HG03039 (cell line): ENCODE results near the gene TAF4.
"Not testable (repeated sequence)": the region's sequence is repeated elsewhere in the genome, so short reads cannot be mapped to it uniquely, and the experiment has no call there.

ENCODE experiments used
- ATAC-seq: cut with Tn5 transposase; IDR thresholded peaks from one replicate; pipeline ENCODE4 v1.9.1; 2021; ENCODE audit warnings: mild to moderate bottlenecking, moderate library complexity; ENCODE audit not compliant: unreplicated experiment

TAF4 gene

GRCh38 chr20:61980647-61981583, 84.8 kb downstream of the TAF4 start:
- ATAC-seq: no peak

- no peak for ATAC-seq
Measured at GRCh38 chr20:61979701-61980635, 85.7 kb downstream of the TAF4 start.

DNA sequence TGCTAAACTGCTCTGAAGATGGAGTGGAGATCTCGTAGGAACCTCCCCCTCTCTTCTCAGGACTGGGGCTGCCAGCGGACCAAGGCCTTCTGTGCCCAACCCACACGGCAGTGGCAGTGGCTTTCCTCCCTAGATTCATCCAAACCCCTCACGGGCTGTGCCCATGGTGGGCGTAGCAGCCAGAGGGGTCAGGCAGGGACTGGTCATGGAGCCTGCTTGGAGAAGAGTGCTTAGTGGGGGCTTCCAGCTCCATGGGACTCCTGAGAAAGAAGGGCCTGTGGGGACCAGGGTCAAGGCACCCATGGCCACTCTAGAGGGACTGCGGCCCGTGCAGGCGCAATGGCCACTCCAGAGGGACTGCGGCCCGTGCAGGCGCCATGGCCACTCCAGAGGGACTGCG, 86.6 kb downstream of the TAF4 start:
- ATAC-seq: no peak

GRCh38 chr20:61978491-61978890, 87.2 kb downstream of the TAF4 start:
- no peak for ATAC-seq

- ATAC-seq: no peak
Measured at GRCh38 chr20:61977419-61977786, 88.3 kb downstream of the TAF4 start.

DNA sequence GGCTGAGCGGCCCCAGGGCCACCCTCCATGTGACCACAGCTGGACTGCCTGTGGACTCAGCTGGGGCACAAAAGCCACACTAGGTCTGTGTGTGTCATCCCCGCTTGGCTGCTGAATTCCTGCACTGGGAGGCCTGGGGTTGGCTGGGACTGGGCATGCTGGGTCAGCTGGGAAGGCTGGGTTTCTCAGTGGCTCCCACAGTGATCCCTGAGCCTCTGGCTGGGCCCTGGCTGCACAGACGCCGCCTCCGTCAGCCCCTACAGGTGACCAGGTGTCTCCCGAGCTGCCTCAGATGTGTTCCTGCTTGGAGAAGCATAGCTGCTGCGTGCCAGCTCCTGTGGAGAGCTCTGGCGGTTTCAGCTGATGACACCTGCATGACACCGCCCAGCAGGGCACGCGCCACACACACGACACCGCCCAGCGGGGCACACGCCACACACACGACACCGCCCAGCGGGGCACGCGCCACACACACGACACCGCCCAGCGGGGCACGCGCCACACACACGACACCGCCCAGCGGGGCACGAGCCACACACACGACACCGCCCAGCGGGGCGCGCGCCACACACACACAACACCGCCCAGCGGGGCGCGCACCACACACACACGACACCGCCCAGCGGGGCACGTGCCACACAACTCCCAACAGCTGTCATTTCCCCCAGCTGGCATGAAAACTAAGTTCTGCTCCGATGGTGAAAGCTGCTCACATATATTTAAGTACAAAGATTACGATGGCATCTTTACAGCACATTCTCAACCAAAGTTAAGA, 88.8 kb downstream of the TAF4 start:
- no peak for ATAC-seq

GRCh38 chr20:61976263-61976643, 89.4 kb downstream of the TAF4 start:
- no peak for ATAC-seq

DNA sequence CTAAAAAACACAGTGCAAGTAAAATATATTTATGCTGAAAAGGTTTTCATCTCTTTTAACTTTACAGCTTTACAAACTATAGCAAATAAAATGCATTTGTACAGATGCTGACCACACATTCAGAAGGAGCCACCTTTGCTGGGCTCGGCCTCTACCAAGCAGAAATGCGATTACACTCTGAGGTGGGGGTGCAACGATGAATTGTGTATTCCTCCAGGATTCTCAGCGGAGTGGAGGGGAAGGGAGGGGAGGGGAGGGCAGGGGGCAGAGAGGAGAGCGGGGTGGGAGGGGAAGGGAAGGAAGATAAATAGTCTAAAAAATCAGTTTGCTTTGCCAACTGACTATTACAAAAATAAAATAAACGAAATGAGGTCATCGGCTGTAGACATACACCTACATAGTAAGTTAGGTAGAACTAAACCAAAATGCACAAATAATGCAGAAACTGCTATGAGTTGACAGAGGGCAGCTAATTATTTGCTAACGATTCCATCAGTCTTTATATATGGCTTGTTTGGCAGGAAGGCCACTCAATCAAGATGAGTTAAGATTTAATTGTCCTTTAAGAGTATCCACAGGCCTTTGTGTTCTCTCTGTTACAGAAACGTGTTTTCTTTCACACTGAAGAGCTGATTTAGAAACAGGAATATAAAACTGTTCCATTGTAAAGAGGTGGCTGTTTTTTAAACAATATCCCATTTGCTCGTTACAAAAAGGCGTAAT, 90.1 kb downstream of the TAF4 start:
- ATAC-seq: no peak

DNA sequence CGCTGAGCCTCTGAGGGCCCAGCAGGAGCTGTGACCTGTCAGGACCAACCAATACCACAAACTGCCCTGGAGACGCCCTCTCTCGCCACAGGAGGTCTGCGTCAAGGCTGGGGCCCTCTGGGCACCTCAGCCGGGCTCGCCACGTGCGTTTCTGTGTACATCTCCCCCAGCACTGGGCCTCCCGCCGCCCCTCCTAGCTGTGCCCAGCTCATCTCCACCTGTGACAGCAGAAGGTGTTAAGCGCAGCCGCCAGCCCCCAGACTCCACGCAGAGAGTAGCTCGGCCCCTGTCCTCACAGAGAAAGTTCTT, 91.4 kb downstream of the TAF4 start:
- no peak for ATAC-seq

- ATAC-seq: no peak
Measured at GRCh38 chr20:61973515-61974356, 91.9 kb downstream of the TAF4 start.

DNA sequence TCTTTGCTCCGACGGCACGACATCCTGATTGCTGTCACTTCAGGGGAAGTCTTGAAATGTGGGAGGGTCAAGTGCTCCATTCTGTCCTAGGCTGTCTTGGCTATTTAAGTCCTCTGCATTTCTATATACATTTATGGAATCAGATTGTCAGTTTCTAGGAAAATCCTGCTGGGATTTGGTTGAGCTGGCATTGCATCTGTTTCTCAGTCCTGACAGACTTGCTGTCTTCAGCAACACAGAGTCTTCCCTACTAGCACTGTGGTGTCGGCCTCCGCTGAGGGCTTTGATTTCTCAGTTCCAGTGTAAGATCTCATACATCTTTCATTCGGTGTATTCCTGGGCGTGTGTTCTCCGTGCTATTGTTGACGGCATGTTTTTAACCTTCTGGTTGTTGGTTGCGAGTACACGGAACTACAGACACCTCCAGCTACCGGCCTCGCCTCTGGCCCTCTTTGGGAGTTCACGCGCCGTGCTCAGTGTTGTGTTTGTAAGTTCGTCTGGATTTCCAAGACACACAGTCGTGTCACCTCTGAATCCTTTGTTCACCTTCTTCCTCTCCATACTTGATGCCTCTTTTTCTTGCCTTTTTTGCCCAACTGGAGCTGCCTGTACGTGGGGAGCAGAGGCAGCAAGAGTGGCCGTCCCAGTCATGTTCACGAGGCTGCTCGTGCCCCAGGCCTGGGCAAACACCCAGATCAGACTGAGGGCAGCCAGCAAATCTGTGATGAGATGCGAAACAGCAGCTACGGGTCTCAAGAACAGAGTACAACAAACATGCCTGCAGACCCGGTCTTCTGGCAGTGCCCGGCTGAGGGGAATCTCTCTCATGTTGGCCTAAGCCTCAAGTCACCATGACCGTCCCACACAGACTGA, 92.8 kb downstream of the TAF4 start:
- ATAC-seq: no peak

GRCh38 chr20:61971595-61971994, 94.1 kb downstream of the TAF4 start:
- ATAC-seq: not testable (repeated sequence)

DNA sequence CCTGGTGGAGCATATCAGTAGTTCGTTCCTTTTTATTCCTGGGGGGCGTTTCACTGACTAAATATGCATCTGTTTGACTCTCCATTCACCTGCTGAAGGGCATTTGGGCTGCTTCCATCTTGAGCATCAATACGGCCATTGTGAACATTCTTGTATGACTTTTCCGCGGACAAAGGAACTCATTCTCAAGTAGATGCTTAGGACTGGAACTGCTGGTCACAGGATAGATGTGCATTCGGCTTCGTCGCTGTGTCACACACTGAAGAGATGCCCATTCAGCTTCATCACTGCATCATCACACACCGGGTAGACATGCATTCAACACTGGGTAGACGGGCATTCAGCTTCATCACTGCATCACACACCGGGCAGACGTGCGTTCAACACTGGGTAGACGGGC, 95.3 kb downstream of the TAF4 start:
- ATAC-seq: no peak

DNA sequence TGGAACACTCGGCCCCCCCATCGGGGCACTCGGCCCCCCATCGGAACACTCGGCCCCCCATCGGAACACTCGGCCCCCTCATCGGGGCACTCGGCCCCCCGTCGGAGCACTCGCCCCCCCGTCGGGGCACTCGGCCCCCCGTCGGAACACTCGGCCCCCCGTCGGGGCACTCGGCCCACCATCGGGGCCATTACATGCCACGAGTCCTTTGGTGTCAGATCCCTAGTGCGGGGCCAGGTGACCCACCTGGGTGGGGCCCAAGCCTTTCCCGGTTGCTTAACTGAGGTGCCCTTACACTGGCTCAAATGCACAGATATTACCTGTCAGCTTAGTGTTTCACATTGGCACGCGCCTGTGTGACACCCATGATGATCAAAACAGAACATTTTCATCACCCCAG, 95.9 kb downstream of the TAF4 start:
- no peak for ATAC-seq

GRCh38 chr20:61968932-61969331, 96.7 kb downstream of the TAF4 start:
- no peak for ATAC-seq

GRCh38 chr20:61968036-61968810, 97.5 kb downstream of the TAF4 start:
- ATAC-seq: no peak

DNA sequence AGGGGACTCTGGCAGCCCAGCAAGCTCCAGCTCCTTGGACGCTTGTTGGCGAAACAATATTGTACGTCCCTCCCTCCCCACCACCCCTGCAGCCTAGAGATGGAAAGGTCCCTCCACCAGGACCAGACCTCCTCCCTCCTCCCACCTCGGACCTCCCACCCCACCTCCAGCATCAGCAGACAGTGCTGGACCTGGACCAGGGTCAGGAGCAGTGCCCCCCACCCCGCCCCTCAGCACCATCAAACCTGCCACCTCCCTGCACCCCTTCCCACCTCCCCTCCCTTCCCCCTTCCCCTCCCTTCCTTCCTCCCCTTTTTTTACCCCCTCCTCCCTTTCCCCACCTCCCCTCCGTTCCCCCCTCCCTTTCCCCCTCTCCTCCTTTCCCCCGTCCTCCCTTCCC, 98.4 kb downstream of the TAF4 start:
- no peak for ATAC-seq
